RCC 7860 (cell line): ENCODE results near the gene MTRFR.

ENCODE experiments used
- DNase-seq: peaks from one replicate; pipeline ENCODE4 v3.0.0-alpha.2; 2015; ENCODE audit warnings: low spot score
- FAIRE-seq: peaks from 2 replicates; lab custom pipeline; 2012; peaks lifted over from hg19 to GRCh38; lab: Jason Lieb, UNC

MTRFR gene

DNA sequence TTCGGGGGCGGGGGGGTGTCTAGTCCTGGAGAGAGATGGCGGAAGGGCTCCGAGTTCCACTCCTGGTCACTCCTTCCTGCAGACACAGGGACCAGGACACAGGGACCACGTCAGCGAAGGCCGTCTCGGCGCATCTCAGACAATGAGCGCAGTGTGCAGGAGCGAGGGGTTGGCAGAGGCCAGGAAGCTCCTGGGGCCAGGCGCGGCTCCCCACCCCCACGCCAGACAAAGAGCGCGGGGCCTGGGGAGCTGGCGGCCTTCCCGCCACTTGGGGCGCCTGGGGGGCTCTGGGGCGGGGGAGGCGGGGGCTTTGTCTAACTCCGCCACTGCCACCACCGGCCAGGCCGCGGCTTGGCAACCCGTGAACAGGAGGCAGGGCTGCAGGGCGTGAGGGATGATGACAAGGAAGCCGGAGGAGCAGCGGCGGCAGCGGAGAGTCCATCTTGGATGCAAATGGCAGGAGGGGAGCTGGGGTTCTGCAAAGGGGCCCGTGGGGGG, 36.2 kb downstream of the MTRFR start:
- DNase-seq (no peak), FAIRE-seq (no peak)

DNA sequence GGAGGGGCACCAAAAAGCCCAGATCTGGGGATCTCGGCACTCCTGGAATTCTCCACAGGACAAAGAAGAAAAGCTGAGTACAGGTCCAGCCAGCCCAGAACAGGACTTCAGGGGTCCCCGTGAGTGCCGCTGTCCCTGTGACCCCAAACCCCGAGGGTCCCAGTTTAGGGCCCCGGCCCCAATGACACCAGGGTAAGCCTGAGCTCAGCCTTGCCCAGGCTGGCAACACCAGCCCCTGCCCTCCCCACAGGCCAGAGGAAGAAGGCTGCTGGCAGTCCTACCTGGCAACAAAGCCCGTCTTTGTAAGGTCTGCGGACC, 36.6 kb downstream of the MTRFR start:
- no peak for FAIRE-seq
- no peak for DNase-seq

DNA sequence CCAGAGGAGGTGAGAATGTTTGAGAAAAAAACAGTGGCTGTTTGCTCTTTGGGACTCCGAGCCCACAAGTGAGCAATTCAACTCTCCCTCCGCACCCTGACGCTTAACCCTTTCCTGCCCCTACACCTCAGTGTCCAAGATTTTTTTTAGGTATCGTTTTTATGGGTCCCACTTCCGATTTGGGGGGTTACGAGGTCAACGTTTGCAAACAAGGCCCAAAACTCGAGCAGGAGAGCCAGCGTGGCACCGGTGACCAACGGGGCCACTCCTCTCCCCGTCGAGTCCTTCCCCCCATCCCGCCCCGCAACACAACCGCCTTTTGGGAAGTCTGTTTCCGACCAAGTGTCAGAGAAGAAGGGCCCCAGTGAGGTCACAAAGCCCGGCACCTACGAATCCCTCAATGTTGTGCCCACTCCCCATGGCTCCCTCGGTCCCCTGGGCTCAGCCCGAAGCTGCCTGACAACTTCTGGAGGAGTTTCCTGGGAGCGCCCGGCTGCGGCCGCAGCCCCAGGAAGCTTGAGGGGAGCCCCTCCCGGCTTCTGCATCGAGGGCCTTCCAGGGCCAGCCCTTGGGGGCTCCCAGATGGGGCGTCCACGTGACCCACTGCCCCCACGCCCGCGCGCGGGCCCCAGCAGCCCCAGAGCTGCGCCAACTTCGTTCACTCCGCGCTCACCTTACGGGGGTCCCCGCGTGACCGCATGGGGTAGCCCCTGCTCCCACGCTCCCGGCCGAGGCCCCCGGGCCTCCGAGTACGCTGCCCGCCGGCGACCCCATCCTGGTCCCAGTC, 37.2 kb downstream of the MTRFR start:
- no peak for FAIRE-seq
- DNase-seq: no peak

DNA sequence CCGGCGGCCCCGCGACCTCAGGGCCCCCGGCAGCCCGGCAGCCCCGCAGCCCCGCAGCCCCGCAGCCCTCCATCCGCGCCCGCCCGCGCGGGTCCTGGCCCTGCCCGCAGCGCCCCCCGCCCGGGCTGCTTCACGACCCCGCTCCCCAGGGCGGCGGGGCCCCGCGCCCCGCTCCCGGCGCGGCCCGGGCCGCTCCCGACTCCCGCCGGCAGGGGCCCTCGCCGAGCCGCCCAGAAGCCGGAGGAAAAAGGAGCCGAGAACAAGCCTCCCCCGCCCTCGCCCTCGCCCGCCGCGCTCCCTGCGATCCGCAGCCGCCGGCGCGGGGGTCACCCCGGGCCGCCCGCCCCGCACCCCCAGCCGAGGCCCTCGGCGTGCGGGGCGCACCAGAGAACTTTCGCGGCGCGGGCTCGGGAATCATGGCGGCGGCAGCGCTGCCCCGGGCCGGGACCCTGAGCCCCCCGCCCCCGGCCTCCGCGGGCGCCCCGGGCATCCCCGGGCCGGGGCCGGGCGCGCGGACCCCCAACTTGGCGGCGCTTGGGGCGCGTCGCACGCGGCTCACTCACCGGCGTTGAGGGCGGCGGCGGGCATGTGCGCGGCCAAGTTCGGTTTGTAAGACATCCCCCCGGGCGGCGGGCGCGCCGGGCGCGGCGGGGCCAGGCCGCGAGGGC, 37.9 kb downstream of the MTRFR start:
- FAIRE-seq (no peak), DNase-seq (peak; percentile 45)

DNA sequence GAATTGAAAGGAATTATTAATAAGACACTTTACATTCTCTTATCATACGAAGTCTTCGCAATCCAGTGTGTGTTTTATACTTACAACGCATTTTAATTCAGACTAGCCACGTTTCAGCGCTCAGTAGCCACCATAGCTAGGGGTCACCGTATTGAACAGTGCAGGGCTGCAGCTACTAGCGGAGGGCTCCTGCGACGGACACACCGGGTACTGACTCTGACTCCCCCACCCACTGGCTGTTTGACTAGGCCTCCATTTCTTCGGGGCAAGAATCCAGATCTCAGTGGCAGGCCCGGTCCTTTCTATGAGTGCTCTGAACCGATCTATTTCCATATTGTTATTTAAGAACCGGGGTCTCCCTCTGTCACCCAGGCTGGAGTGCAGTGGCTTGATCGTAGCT, 39.9 kb downstream of the MTRFR start:
- DNase-seq: no peak
- no peak for FAIRE-seq

DNA sequence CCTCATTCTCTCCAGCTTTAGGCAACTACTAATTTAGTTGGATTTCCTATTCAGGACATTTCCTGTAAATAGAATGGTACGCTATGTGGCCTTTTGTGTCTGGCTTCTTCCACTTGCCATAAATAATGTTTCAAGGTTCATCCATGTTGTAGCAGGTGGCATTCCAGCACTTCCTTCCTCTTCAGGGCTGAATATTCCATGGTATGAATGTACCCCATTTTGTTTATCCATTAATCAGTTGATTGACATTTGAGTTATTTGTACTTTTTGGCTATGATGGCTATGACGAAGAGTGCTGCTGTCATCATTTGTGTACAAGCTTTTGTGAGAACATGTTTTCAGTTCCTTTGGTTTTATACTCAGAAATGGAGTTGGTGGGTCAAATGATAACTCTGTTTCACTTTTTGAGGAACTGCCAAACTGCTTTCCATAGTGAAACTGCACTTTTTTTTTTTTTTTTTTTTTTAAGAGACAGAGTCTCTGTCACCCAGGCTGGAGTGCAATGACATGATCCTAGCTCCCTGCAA, 44.9 kb downstream of the MTRFR start:
- DNase-seq (no peak), FAIRE-seq (no peak)

DNA sequence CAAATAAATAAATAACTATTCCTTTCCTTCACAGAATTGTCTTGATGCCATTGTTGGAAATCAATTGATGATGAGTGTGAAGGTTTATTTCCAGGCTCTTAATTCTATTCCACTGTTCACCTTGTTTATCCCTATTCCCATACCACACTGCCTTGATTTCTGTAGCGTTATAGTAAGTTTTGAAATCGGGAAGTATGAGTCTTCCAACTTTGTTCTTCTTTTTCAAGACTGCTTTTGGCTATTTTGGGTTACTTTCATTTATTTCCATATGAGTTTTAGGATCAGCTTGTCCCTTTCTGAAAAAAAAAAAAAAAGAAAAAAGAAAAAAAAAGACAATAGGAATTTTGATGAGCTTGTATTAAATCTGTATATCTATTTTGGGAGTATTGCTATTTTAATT, 47.7 kb downstream of the MTRFR start:
- no peak for FAIRE-seq
- no peak for DNase-seq

DNA sequence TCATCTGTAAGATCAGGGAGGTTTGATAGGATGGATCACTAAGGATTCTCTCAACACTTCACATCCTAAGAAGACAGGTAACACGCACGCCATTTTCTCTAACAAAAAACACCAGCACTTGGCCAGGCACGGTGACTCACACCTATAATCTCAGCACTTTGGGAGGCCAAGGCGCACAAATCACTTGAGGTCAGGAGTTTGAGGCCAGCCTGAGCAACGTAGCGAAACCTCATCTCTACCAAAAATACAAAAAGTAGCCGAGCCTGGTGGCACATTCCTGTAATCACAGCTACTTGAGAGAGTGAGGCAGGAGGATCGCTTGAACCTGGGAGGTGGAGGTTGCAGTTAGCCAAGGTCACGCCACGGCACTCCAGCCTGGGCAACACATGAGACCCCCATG, 48.9 kb downstream of the MTRFR start:
- FAIRE-seq: no peak
- DNase-seq: no peak

DNA sequence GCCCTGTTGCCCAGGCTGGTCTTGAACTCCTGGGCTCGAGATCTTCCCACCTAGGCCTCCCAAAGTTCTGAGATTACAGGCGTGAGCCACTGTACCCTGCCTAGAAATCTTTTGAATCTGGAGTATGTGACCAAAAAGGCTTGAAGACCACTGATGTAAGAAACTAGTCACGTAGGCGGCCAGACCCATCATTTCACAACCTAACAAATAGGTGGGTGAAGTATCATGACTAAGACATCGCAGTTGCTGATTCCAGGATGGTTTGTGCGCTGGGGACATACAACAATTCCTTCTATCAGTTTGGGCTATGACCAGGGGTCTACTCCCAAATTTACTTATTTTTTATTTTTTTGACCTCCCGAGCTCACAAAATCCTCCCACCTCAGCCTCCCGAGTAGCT, 50.2 kb downstream of the MTRFR start:
- no peak for FAIRE-seq
- DNase-seq: no peak

DNA sequence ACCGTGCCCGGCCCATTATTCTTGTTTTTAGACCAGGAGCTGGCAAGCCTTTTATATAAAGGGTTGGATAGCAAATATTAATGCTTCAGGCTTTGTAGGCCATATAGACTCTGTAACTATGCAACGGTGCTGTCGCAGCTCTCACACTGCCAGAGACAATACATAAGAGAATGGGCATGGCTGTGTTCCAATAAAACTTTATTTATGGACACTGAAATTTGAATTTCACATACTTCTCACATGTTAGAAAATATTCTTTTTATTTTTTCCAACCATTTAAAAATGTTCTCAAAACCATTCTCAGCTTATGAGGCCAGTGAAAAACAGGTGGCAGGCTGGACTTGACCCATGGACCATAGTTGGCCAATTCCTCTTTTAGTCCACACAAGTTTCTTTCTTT, 51.4 kb downstream of the MTRFR start:
- FAIRE-seq (no peak), DNase-seq (no peak)

DNA sequence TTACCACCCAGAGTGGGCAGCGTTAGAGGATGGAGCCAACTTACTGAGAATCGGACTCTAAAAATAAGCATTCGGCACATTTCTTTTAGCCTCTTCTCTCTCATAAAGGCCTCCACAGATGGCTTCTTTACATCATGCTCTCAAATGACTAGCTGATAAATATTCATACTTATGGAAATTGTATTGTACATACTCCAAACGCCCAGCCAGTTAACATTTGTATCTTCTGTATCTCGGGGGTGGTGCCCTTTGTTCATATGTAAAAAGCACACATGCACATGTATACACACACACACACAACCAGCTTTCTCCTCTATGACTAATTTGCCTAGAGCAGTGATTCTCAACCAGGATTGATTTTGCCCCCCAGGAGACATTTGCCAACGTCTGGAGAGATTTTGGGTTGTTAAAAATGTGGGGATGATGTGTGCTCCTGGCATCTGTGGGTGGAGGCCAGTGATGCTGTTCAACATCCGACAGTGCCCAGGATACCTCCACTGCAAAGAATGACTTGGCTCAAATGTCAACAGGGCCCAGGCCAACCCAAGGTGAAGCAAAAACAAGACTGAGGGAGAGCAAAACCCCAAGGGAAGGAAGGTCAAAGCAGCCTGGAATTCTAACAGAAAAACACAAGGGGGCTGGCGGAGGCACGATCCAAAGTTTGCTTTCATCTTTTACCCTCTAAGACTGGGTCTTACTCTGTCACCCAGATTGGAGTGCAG, 53.6 kb downstream of the MTRFR start:
- no peak for FAIRE-seq
- no peak for DNase-seq

DNA sequence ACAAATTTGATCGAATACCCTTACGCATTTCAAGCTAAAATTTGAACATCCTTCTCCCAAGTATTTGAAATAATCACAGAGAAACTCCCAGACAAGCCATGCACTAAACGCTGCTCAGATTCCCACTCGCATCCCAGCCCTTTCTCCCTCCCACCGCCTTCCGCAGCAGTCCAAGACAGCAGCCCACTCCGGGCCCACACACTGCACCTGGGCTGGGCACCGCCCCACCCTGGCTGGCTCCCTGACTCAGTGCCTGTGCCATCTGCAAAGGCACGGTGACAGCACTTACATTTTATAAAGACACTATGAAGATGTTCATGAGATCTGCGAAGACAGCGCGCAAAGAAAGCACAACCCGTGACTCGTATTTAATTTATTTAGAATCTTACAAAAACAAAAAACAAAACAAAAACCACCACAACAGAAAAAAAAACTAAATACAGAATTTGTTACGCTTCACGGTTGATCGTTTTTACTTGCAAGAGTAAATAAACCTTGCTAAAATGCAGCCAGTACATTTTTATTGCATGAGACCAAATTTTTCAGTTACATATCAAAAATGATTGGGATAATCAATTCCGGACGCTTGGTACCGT, 55.6 kb downstream of the MTRFR start:
- DNase-seq: no peak
- FAIRE-seq: no peak

DNA sequence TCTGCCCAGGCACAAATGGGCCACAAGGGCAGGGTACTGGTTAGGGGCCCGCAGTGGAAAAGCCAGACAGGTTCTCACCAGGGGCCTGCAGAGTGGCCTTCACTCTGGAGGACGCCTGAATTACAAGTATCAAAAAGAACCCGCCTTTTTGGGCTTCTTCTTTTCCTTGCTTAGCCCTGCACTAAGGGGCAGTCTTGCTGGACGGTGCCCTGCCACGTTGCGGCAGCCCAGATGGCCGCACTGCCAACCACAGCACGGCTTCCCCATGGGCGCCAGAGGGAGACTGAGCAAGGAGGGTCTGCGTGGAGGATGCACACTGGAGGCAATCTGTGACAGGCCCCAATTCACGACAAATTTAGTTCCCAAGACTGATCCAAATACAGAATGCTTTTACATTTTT, 56.7 kb downstream of the MTRFR start:
- FAIRE-seq (no peak), DNase-seq (no peak)

DNA sequence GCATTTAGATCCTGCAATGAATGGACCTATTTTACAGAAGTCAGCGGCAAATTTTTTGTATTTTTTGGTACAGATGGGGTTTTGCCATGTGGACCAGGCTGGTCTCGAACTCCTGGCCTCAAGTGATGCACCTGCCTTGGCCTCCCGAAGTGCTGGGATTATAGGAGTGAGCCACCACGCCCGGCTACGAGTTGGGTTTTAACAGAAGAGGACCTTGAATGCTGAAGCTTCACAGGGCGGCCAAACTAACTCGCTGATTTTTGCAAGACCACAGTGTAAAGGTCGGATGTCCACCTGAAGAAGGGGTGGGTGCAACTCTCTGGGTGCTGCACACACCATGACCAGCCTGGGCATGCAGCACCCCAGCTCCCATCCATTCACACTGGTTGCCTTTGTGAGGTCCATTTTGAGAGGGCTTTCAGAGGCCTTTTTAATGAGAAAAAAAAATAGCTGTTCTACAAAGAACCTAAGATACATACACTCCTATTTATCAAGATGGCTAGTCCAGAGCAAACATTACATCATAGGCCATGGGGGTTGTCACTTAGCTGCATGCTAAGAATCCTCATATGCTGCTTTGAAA, 60.0 kb downstream of the MTRFR start:
- FAIRE-seq (no peak), DNase-seq (no peak)

DNA sequence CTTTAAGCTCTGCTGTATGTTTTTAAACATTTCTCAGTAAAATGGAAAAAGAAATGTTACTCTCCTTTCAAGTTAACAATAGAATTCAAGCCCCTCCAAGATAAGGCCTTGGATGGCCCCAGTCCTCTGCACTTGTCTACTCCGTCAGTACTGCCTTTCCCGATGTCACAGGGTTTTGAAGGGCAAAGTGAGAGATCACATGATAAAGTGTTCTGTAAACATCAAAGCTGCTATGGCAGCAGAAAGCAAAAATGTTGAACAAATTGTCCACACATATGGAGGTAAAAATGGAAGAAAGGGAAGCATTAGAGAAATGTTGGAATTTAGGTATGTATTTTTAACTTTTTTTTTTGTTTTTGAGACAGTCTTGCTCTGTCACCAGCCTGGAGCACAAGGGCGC, 71.9 kb downstream of the MTRFR start:
- FAIRE-seq: no peak
- DNase-seq: no peak

DNA sequence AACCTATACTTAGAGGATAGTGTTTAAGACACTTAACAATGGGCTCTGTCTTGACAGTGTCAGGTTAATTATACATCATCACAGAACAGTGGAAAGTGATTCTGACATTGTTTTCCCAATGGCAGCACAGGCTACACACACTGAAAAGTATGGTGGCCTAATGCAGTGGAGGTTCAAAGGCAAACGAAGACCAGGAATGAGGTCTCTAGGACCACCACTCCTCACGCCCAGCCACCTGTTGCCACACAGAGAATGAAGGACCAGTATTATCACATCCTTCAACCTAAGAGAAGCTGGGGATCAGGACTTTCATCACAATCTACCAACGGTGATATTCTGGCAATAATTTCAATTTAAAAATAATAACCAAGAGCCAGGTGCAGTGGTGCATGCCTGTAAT, 73.0 kb downstream of the MTRFR start:
- DNase-seq: no peak
- no peak for FAIRE-seq
